ENCODE measurements around the gene UBL5.

DNA sequence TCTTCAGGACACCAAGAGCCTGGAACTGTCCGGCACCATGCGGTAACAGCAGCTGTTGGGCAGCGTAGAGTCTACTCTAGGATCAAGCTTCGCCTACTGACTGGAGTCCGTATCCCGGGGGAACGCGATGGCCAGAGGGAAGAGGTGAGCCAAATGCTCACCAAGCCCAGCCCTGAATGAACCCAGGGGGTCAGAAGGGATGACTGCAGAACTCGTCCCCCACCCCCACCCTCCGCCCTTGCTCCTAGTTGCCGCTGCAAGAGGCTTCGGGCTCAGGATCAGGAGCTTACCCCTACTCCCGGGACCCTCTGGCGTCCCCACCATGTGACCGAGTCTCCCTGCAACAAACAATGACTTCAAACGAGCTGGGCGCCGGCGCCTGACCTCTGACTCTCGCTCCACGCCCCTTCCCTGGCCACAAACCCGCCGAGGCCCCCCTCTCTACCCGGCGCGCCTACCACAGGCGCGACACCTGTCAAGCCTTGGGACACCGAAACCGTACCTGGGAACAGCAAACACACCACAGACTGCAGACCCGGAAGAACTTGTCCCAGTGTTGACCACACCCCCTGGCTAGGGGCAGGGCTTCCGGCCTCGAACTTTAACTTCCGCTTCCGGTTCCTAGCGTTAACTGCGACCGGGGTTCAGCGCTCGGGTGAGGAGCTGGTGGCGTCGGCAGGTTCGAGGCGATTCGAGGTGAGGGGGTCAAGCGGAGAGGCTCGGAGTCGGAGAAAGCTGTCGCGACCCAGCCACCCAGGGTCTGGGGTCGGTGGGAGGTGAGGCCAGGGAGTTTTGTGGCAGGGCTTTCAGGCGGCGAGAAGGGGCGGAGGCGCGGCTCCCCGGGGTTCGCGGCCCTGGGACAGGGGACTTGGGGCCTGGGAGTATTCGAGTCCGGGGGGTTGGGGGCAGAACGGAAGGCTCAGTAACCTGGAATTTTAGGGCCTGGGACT lies at the start of gene UBL5:
- TF ChIP-seq, protein P1, sequence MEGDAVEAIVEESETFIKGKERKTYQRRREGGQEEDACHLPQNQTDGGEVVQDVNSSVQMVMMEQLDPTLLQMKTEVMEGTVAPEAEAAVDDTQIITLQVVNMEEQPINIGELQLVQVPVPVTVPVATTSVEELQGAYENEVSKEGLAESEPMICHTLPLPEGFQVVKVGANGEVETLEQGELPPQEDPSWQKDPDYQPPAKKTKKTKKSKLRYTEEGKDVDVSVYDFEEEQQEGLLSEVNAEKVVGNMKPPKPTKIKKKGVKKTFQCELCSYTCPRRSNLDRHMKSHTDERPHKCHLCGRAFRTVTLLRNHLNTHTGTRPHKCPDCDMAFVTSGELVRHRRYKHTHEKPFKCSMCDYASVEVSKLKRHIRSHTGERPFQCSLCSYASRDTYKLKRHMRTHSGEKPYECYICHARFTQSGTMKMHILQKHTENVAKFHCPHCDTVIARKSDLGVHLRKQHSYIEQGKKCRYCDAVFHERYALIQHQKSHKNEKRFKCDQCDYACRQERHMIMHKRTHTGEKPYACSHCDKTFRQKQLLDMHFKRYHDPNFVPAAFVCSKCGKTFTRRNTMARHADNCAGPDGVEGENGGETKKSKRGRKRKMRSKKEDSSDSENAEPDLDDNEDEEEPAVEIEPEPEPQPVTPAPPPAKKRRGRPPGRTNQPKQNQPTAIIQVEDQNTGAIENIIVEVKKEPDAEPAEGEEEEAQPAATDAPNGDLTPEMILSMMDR (IDR thresholded peaks at IDR 0.05; ENCODE audit: insufficient read depth, low read depth, low read length): no peak
- TF ChIP-seq EZH2 (IDR thresholded peaks at IDR 0.05; ENCODE audit: insufficient read depth, low read length): no peak

Data from astrocyte (in vitro differentiated cells and primary cell).